Vagina (tissue), 2 donors: ENCODE results near the gene AGER.

Experiments
- POLR2A ChIP-seq, 2 donors: fragments of 450-650 bp; IDR thresholded peaks; one replicate each; pipeline ENCODE4 v1.6.1; 2017; ENCODE audit warnings: antibody characterized with exemption in 2 of 2, mild to moderate bottlenecking in 2 of 2, moderate library complexity in 2 of 2
- POLR2AphosphoS5 ChIP-seq, 2 donors: sonication (generic); formaldehyde crosslinking; IDR thresholded peaks; one replicate each; pipeline ENCODE4 v1.9.0; 2017; ENCODE audit warnings: antibody characterized with exemption in 2 of 2, mild to moderate bottlenecking in 2 of 2, low read depth in 1 of 2; ENCODE audit not compliant: insufficient read depth in 1 of 2
- TF ChIP-seq, protein P1 (sequence below), 3 experiments: fragments of 450-650 bp in 2 of 3; fragments of 200-600 bp in 1 of 3; sonication (generic) in 1 of 3; IDR thresholded peaks; one replicate each; pipeline ENCODE4 v1.5.1; 2017 to 2019; ENCODE audit warnings: antibody characterized with exemption in 3 of 3, mild to moderate bottlenecking in 2 of 3, moderate library complexity in 2 of 3

- TF ChIP-seq, protein P1, sequence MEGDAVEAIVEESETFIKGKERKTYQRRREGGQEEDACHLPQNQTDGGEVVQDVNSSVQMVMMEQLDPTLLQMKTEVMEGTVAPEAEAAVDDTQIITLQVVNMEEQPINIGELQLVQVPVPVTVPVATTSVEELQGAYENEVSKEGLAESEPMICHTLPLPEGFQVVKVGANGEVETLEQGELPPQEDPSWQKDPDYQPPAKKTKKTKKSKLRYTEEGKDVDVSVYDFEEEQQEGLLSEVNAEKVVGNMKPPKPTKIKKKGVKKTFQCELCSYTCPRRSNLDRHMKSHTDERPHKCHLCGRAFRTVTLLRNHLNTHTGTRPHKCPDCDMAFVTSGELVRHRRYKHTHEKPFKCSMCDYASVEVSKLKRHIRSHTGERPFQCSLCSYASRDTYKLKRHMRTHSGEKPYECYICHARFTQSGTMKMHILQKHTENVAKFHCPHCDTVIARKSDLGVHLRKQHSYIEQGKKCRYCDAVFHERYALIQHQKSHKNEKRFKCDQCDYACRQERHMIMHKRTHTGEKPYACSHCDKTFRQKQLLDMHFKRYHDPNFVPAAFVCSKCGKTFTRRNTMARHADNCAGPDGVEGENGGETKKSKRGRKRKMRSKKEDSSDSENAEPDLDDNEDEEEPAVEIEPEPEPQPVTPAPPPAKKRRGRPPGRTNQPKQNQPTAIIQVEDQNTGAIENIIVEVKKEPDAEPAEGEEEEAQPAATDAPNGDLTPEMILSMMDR (IDR thresholded peaks at IDR 0.05) = no peak
- TF ChIP-seq POLR2AphosphoS5 (IDR thresholded peaks at IDR 0.05; ENCODE audit: insufficient read depth in 1 of 2, low read depth in 1 of 2) (no peak), POLR2A (IDR thresholded peaks at IDR 0.05) (peak in 1 of 2 donors; percentile 41)
Observed at GRCh38 chr6:32177183-32177787, 6.8 kb downstream of the AGER start.
